NCI-H1105 treated with DMSO at 0.1 percent for 48 hours (cell line): Measurements from ENCODE around the gene SLC66A1.
A peak's percentile ranks its signal among the peaks of the same experiment; 100 is the strongest.

Experiments
- DNase-seq: peaks from one replicate; lab custom pipeline; 2025; lab: John Stamatoyannopoulos, UW

Gene SLC66A1

GRCh38 chr1:19305880-19306279 lies 6.2 kb upstream of the SLC66A1 start:
- no peak for DNase-seq

- no peak for DNase-seq
Observed at GRCh38 chr1:19306941-19307340, 5.2 kb upstream of the SLC66A1 start.

- no peak for DNase-seq
Observed at GRCh38 chr1:19307794-19308508, 4.2 kb upstream of the SLC66A1 start.

GRCh38 chr1:19308509-19308907 lies 3.6 kb upstream of the SLC66A1 start:
- no peak for DNase-seq

GRCh38 chr1:19309123-19309813 lies 2.9 kb upstream of the SLC66A1 start:
- no peak for DNase-seq

GRCh38 chr1:19310061-19310460 lies 2.1 kb upstream of the SLC66A1 start:
- no peak for DNase-seq

- no peak for DNase-seq
Observed at GRCh38 chr1:19310720-19311502, 1.2 kb upstream of the SLC66A1 start.

GRCh38 chr1:19311503-19311930 lies 609 bp upstream of the SLC66A1 start:
- DNase-seq: peak; percentile 51

GRCh38 chr1:19312782-19313635 lies 883 bp downstream of the SLC66A1 start:
- peak; percentile 18 for DNase-seq

- no peak for DNase-seq
Observed at GRCh38 chr1:19313636-19313959, 1.5 kb downstream of the SLC66A1 start.

- no peak for DNase-seq
Observed at GRCh38 chr1:19313961-19314882, 2.1 kb downstream of the SLC66A1 start.

- DNase-seq: no peak
Observed at GRCh38 chr1:19315378-19316198, 3.5 kb downstream of the SLC66A1 start.

GRCh38 chr1:19317126-19317910 lies 5.2 kb downstream of the SLC66A1 start:
- DNase-seq: no peak

GRCh38 chr1:19319196-19319595 lies 7.1 kb downstream of the SLC66A1 start:
- DNase-seq: no peak

- no peak for DNase-seq
Observed at GRCh38 chr1:19321071-19321470, 8.9 kb downstream of the SLC66A1 start.

GRCh38 chr1:19322481-19322880 lies 10.4 kb downstream of the SLC66A1 start:
- no peak for DNase-seq

- no peak for DNase-seq
Observed at GRCh38 chr1:19323987-19324664, 12.0 kb downstream of the SLC66A1 start.

- DNase-seq: no peak
Observed at GRCh38 chr1:19324665-19324990, 12.5 kb downstream of the SLC66A1 start.
